Glutamatergic neuron (in vitro differentiated cells): ENCODE measurements around the gene APP. TPM values are rescaled to one million over a fixed set of nuclear protein-coding genes. Genes with fewer than 3 reads are reported as not detected.
"Not testable (repeated sequence)": the region's sequence is repeated elsewhere in the genome, so short reads cannot be mapped to it uniquely, and the experiment has no call there.

Source experiments
- DNase-seq: peaks from one replicate; pipeline ENCODE4 v3.0.0; 2022
- H3K27ac Mint-ChIP-seq: one replicate; pipeline ENCODE4 v1.8.0; 2020; ENCODE audit warnings: mild to moderate bottlenecking, mixed read lengths, inconsistent platforms; ENCODE audit not compliant: unreplicated experiment
- H3K27me3 Mint-ChIP-seq: one replicate; pipeline ENCODE4 v1.8.0; 2020; ENCODE audit warnings: mild to moderate bottlenecking, moderate library complexity, mixed read lengths, inconsistent platforms; ENCODE audit not compliant: unreplicated experiment
- H3K36me3 Mint-ChIP-seq: one replicate; pipeline ENCODE4 v1.8.0; 2020; ENCODE audit warnings: mild to moderate bottlenecking, mixed read lengths, inconsistent platforms; ENCODE audit not compliant: unreplicated experiment
- H3K4me1 Mint-ChIP-seq: one replicate; pipeline ENCODE4 v1.8.0; 2020; ENCODE audit warnings: mild to moderate bottlenecking, low read depth, mixed read lengths, inconsistent platforms; ENCODE audit not compliant: unreplicated experiment
- H3K4me3 Mint-ChIP-seq: one replicate; pipeline ENCODE4 v1.8.0; 2020; ENCODE audit warnings: mild to moderate bottlenecking, mixed read lengths, inconsistent platforms; ENCODE audit not compliant: unreplicated experiment
- H3K9me3 Mint-ChIP-seq: one replicate; pipeline ENCODE4 v1.8.0; 2020; ENCODE audit warnings: mild to moderate bottlenecking, moderate library complexity, mixed read lengths, inconsistent platforms; ENCODE audit not compliant: unreplicated experiment
- total RNA-seq: library from RNA; stranded (reverse); fragmentation: NEBNext Ultra II Directional; extraction: Animal tissue kit (Norgen Biotek cat#: 25700); gene quantifications from one replicate; pipeline ENCODE4 v1.2.1, GENCODE V29; 2021; ENCODE audit not compliant: unreplicated experiment
- TF ChIP-seq, protein P1 (sequence below): fragments of 200-600 bp; sonication (generic); IDR thresholded peaks from one replicate; pipeline ENCODE4 v1.5.0; 2021; ENCODE audit not compliant: partially characterized antibody, unreplicated experiment

APP gene
- total RNA-seq, 1 donor from 2014 or later: 735 TPM

GRCh38 chr21:26036916-26037315 is 133.7 kb downstream of the APP start:
- H3K27ac Mint-ChIP-seq: peak overlapping the region; percentile 7
- H3K4me1 Mint-ChIP-seq: peaks cover 14% of the 10 kb centered on the region
- H3K27me3 Mint-ChIP-seq: peaks cover 4% of the 10 kb centered on the region
- H3K36me3 Mint-ChIP-seq: peaks cover 11% of the 10 kb centered on the region
- DNase-seq: no peak
- peaks cover 5% of the 10 kb centered on the region for H3K9me3 Mint-ChIP-seq
- TF ChIP-seq, protein P1, sequence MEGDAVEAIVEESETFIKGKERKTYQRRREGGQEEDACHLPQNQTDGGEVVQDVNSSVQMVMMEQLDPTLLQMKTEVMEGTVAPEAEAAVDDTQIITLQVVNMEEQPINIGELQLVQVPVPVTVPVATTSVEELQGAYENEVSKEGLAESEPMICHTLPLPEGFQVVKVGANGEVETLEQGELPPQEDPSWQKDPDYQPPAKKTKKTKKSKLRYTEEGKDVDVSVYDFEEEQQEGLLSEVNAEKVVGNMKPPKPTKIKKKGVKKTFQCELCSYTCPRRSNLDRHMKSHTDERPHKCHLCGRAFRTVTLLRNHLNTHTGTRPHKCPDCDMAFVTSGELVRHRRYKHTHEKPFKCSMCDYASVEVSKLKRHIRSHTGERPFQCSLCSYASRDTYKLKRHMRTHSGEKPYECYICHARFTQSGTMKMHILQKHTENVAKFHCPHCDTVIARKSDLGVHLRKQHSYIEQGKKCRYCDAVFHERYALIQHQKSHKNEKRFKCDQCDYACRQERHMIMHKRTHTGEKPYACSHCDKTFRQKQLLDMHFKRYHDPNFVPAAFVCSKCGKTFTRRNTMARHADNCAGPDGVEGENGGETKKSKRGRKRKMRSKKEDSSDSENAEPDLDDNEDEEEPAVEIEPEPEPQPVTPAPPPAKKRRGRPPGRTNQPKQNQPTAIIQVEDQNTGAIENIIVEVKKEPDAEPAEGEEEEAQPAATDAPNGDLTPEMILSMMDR: no peak
- H3K4me3 Mint-ChIP-seq: no peak overlapping the region

DNA sequence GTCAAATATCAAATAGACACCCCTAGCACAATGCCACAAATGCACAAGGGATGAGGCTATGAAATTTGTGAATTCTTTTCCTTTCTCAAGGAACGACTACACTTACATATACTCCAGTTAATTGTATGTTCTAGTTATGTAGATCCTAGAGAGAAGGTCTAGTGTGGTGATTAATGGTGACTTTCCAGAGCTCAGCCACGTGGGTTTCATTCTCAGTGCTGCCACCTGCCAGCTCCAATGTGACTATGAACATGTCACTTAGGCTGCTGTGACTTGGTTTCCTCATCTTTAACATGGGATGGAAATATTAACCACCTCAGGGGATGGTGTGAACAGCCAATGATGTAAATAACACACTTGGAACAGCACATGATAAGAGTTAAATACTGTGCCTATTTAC is 138.3 kb downstream of the APP start:
- peaks cover 4% of the 10 kb centered on the region for H3K27me3 Mint-ChIP-seq
- peaks cover 5% of the 10 kb centered on the region for H3K9me3 Mint-ChIP-seq
- H3K4me1 Mint-ChIP-seq: peaks cover 16% of the 10 kb centered on the region
- H3K36me3 Mint-ChIP-seq: peaks cover 11% of the 10 kb centered on the region
- TF ChIP-seq, protein P1: no peak
- H3K27ac Mint-ChIP-seq: no peak overlapping the region
- DNase-seq: no peak
- no peak overlapping the region for H3K4me3 Mint-ChIP-seq

DNA sequence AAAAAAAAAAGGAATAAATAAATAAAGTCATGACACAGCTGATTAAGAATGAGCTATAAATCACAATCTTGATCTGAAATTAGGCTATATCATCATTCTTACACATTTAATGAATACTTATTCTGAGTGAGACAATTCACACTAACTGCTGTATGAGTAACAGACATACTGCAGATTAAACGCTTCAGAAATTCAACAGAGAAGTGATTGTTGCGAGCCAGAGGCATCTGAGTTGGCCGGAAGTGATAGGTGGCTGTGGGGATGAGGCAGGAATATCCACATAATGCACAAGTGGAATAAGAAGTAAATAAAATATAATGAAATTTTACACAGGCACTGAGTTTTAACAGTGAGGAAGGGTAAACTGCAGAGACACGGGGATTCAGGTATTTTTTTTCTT is 142.4 kb downstream of the APP start:
- TF ChIP-seq, protein P1: no peak
- Mint-ChIP-seq H3K4me1 (peaks cover 7% of the 10 kb centered on the region), H3K27me3 (no peaks in the 10 kb centered on the region), H3K4me3 (no peak overlapping the region), H3K9me3 (no peaks in the 10 kb centered on the region), H3K36me3 (peaks cover under 1% of the 10 kb centered on the region), H3K27ac (no peak overlapping the region)
- DNase-seq: no peak

DNA sequence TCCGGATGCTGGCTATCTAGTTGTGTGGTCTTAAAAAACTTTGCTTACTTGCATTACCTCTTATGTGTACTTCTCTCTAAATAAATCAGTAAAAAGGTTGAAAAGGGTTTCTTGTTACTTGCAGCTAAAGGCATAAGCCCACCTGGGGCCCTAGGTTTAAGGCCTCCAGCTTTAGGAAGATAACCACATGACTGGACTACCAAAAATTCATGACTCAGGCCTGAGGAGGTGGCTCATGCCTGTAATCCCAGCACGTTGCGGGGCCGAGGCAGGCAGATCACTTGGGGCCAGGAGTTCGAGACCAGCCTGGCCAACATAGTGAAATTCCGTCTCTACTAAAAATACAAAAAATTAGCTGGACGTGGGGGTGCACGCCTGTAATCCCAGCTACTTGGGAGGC is 142.9 kb downstream of the APP start:
- H3K4me1 Mint-ChIP-seq: peaks cover 6% of the 10 kb centered on the region
- H3K27ac Mint-ChIP-seq: no peak overlapping the region
- H3K27me3 Mint-ChIP-seq: no peaks in the 10 kb centered on the region
- no peak for DNase-seq
- H3K4me3 Mint-ChIP-seq: no peak overlapping the region
- TF ChIP-seq, protein P1: no peak
- no peaks in the 10 kb centered on the region for H3K9me3 Mint-ChIP-seq
- H3K36me3 Mint-ChIP-seq: no peaks in the 10 kb centered on the region

- H3K4me1 Mint-ChIP-seq: peaks cover 6% of the 10 kb centered on the region
- no peak overlapping the region for H3K4me3 Mint-ChIP-seq
- TF ChIP-seq, protein P1: no peak
- no peak for DNase-seq
- H3K9me3 Mint-ChIP-seq: peaks cover 6% of the 10 kb centered on the region
- H3K27me3 Mint-ChIP-seq: peaks cover 5% of the 10 kb centered on the region
- no peak overlapping the region for H3K27ac Mint-ChIP-seq
- H3K36me3 Mint-ChIP-seq: no peaks in the 10 kb centered on the region
Observed at GRCh38 chr21:26025536-26026512, 144.7 kb downstream of the APP start.

DNA sequence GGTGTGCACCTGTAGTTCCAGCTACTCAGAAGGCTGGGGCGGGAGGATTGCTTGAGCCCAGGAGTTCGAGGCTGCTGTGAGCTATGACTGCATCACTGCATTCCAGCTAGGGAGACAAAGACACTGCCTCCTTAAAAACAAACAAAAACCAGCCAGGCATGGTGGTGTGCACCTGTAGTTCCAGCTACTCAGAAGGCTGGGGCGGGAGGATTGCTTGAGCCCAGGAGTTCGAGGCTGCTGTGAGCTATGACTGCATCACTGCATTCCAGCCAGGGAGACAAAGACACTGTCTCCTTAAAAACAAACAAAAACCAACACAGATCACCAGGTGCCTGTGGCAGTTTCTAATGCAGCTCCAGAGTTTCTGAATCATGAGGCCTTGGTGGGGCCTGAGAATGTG is 147.2 kb downstream of the APP start:
- not testable (repeated sequence) for DNase-seq, H3K9me3 Mint-ChIP-seq, H3K4me3 Mint-ChIP-seq, H3K27ac Mint-ChIP-seq, H3K27me3 Mint-ChIP-seq, H3K36me3 Mint-ChIP-seq, H3K4me1 Mint-ChIP-seq

GRCh38 chr21:26022598-26023337 is 147.8 kb downstream of the APP start:
- H3K27me3 Mint-ChIP-seq, DNase-seq, H3K4me3 Mint-ChIP-seq, H3K27ac Mint-ChIP-seq, H3K4me1 Mint-ChIP-seq, H3K9me3 Mint-ChIP-seq, H3K36me3 Mint-ChIP-seq: not testable (repeated sequence)
